Measurements from ENCODE around the gene TRIM25. TPM values are rescaled to one million over a fixed set of nuclear protein-coding genes. Genes with fewer than 3 reads are reported as not detected.

The TRIM25 gene
- total and polyA plus RNA-seq, 5 experiments from 2014 or later = 5.1 to 63.9 (median 5.4) TPM

GRCh38 chr17:56838687-56839086 is 75.2 kb downstream of the TRIM25 start:
- POLR2A ChIA-PET = interaction anchor here (0.7 to 0.8 kb wide), 2 partner anchors 12 to 24 kb away, joined by 3 read pairs; no protein-coding TSS in a partner anchor
- Mint-ChIP-seq H3K4me1 (peaks cover 17 to 49% (median 41%) of the 10 kb centered on the region in 4 donors), H3K27me3 (no peaks in the 10 kb centered on the region), H3K9me3 (no peaks in the 10 kb centered on the region), H3K27ac (peak overlapping the region in 1 of 10 donors; percentile 35), H3K4me3 (peak overlapping the region in 5 of 10 donors; percentile 24 to 44 (median 36)), H3K36me3 (peaks cover 0 to 44% (median 3%) of the 10 kb centered on the region in 3 donors)
- DNase-seq (no peak), ATAC-seq (no peak)

Other genes starting within 250 kb of the TRIM25 start
- 1 to 10 TPM; 8.0 to 9.5 TPM for gene C17orf67, start 80.1 kb downstream of the TRIM25 start, total RNA-seq
- 1 to 10 TPM; 1.5 to 2.2 (median 1.6) TPM for gene C17orf67, start 80.1 kb downstream of the TRIM25 start, polyA plus RNA-seq
- 10 to 100 TPM; 40.0 to 45.8 TPM for gene DGKE, start 79.9 kb downstream of the TRIM25 start, total RNA-seq
- 1 to 10 TPM; 3.8 to 4.7 (median 4.1) TPM for gene DGKE, start 79.9 kb downstream of the TRIM25 start, polyA plus RNA-seq
- 10 to 100 TPM; 21.6 to 24.2 TPM for gene COIL, start 47.0 kb upstream of the TRIM25 start, total RNA-seq
- 10 to 100 TPM; 12.0 to 18.8 (median 12.8) TPM for gene COIL, start 47.0 kb upstream of the TRIM25 start, polyA plus RNA-seq
- 10 to 100 TPM; 31.2 to 32.7 TPM for gene SCPEP1, start 64.1 kb upstream of the TRIM25 start, total RNA-seq
- gene SCPEP1, start 64.1 kb upstream of the TRIM25 start, polyA plus RNA-seq = 10 to 100 TPM; 17.6 to 28.2 (median 25.7) TPM
- gene AKAP1, start 171.2 kb upstream of the TRIM25 start, total RNA-seq = 10 to 100 TPM; 27.2 to 31.3 TPM
- gene AKAP1, start 171.2 kb upstream of the TRIM25 start, polyA plus RNA-seq = 10 to 100 TPM; 14.5 to 26.9 (median 19.4) TPM